HAP-1 (cell line): Measurements from ENCODE around the gene IDH3B.
A peak's percentile ranks its signal among the peaks of the same experiment; 100 is the strongest.
"Not testable (repeated sequence)": the region's sequence is repeated elsewhere in the genome, so short reads cannot be mapped to it uniquely, and the experiment has no call there.

Experiments used
- DNase-seq, 2 experiments: peaks; one replicate each; pipeline ENCODE4 v3.0.0-alpha.2; 2016 to 2020; ENCODE audit warnings: low spot score in 2 of 2
- H3K27me3 ChIP-seq: fragments of 250-450 bp; sonication (Bioruptor Pico); 2 replicates; pipeline ENCODE4 v1.5.1; 2020; ENCODE audit warnings: low read depth, mild to moderate bottlenecking, moderate library complexity
- H3K36me3 ChIP-seq: fragments of 250-450 bp; sonication (Bioruptor Pico); replicated peaks from 2 replicates; pipeline ENCODE4 v1.5.1; 2020; ENCODE audit warnings: mild to moderate bottlenecking
- H3K4me1 ChIP-seq: fragments of 250-450 bp; sonication (Bioruptor Pico); 2 replicates; pipeline ENCODE4 v1.5.1; 2020; ENCODE audit warnings: mild to moderate bottlenecking
- H3K4me3 ChIP-seq: fragments of 250-450 bp; sonication (Bioruptor Pico); 2 replicates; pipeline ENCODE4 v1.5.1; 2020; ENCODE audit warnings: mild to moderate bottlenecking, moderate library complexity
- H3K9me3 ChIP-seq: fragments of 250-450 bp; sonication (Bioruptor Pico); 2 replicates; pipeline ENCODE4 v1.5.1; 2020; ENCODE audit warnings: mild to moderate bottlenecking, moderate library complexity
- in situ Hi-C: fragments of 300-500 bp; cut with MboI; formaldehyde crosslinking; loops from 3 replicates; pipeline ENCODE4 v1.14.3; 2020; ENCODE audit warnings: low sequenced_read_pairs, inconsistent platforms, mixed read lengths

IDH3B gene

DNA sequence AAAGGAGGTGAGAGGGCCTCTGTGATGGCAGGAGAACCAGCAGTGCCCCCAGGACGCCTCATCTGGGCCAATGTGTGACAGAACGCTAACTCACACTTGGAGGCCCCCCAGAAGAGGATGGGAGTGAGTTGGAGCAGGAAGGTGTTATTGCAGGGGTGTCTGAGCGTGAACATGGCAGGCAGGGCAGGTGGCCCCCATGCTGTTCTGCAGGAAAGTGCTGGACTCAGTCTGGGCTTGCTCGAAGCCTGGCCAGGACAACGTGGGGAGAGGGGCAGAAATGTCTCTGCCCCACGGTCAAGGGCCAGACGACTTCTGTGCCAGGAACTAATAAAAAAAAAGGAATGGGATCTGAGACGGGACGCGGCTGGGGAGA lies 27.6 kb upstream of the IDH3B start:
- Histone ChIP-seq H3K4me3 (peak overlapping the region; percentile 27), H3K27me3 (0 out of 2 replicates have a peak, but pooled peaks cover 2% of the 10 kb centered on the region), H3K4me1 (peaks cover 5% of the 10 kb centered on the region; the same call in 1 of the 2 replicates), H3K36me3 (no peaks in the 10 kb centered on the region), H3K9me3 (no peaks in the 10 kb centered on the region)
- in situ Hi-C loops = no loop called here
- DNase-seq = no peak

DNA sequence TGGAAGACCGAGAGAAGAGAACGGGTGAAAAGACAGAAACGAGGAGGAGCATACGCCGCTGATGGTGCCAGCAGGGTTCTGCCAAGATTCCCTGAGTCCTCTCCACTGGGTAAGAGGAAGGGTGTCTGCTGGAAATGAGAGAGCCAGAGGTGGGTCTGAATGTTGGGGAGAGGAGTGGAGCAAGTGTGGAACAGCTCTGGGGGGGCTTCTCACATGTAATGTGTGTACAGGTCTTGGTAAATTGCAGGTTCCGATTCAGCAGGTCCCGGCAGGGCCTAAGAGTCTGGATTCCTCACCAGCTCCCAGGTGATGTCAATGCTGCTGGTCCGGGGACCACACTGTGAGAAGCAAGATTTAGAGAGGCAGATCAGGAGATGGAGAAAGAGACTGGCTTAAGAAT lies 27.1 kb upstream of the IDH3B start:
- DNase-seq = no peak
- Histone ChIP-seq H3K4me3 (no peak overlapping the region), H3K4me1 (peaks cover 5% of the 10 kb centered on the region; the same call in 1 of the 2 replicates), H3K36me3 (no peaks in the 10 kb centered on the region), H3K27me3 (peaks cover 2% of the 10 kb centered on the region; the same call in 1 of the 2 replicates), H3K9me3 (no peaks in the 10 kb centered on the region)
- in situ Hi-C loops = no loop called here

DNA sequence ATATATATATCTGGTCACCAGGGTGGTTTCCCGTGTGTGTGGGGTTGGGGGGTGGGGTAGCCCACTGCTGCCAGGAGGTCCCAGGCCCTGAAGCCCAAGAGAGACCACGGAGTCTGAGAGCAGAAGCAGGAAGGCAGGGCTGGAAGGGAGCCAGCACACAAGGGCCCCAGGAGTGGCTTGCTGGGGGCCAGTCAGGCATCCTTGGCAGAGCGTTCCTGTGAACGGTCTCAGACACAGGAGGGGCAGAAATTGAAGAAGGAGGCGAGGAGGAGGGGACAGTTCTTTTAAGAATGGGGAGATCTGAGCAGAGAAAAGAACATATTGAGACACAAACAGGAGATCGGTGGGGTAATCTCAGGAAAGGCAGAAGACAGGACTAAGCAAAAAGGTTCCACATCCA lies 26.7 kb upstream of the IDH3B start:
- in situ Hi-C loops = no loop called here
- peaks cover 2% of the 10 kb centered on the region; the same call in 1 of the 2 replicates for H3K27me3 ChIP-seq
- peaks cover 5% of the 10 kb centered on the region; the same call in 1 of the 2 replicates for H3K4me1 ChIP-seq

DNA sequence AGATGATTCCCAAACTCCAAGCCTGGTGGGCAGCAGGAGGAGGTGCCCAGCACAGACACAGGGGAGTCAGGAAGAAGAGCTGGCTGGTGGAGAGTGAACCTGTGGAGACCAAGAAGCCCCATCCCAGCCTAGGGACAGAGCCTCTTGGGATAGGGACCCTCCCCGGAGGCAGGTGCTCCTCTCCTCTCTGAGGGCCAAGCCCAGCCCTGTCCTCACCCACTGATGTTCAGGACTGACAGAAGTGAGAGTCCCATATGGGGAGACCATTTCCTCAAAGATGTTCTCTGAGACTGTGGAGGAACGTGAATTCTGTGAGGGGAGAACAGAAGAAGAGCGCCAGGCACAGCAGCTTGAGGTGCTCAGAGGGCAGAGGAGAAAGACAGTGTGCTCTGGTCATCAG lies 26.2 kb upstream of the IDH3B start:
- H3K4me1 ChIP-seq = peaks cover 5% of the 10 kb centered on the region; the same call in 1 of the 2 replicates
- H3K9me3 ChIP-seq = no peaks in the 10 kb centered on the region
- no peak for DNase-seq
- in situ Hi-C loops = no loop called here
- peaks cover 2% of the 10 kb centered on the region; the same call in 1 of the 2 replicates for H3K27me3 ChIP-seq
- H3K4me3 ChIP-seq = no peak overlapping the region
- H3K36me3 ChIP-seq = no peaks in the 10 kb centered on the region

More for the DNA sequence above, 26.7 kb upstream of the IDH3B start:
- Histone ChIP-seq H3K36me3 (no peaks in the 10 kb centered on the region), H3K4me3 (no peak overlapping the region), H3K9me3 (no peaks in the 10 kb centered on the region)
- no peak for DNase-seq

DNA sequence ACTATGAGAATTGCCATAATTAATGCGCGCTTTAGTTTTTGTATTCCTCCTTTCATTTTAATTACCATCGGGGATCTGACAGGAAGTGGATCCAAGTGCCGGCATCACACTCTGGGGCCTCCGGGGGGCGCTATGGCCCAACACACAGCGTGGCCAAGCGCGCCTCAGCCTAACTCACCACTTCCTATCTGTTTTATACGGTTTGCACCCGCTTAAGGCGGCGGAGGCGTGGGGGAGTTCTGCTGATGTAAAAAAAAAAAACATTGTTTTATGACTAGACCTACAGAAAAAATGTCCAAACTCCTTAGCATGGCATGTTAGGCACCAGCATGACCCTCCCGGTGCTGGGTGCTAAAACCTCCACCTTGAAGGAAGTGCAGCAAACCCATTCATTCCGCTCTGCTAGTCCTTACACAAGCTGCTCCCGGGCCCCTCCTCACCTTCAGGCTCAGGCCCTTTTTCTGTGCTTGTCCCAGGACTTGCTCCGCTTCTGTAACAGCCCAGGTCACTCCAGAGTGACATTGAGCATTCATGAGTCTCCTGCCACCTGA lies 24.1 kb upstream of the IDH3B start:
- Histone ChIP-seq H3K4me3 (no peak overlapping the region), H3K4me1 (peaks cover 5% of the 10 kb centered on the region; the same call in 1 of the 2 replicates), H3K36me3 (no peaks in the 10 kb centered on the region), H3K9me3 (no peaks in the 10 kb centered on the region), H3K27me3 (peaks cover 5% of the 10 kb centered on the region)
- in situ Hi-C loops = no loop called here
- peak; percentile 23 to 74 for DNase-seq

DNA sequence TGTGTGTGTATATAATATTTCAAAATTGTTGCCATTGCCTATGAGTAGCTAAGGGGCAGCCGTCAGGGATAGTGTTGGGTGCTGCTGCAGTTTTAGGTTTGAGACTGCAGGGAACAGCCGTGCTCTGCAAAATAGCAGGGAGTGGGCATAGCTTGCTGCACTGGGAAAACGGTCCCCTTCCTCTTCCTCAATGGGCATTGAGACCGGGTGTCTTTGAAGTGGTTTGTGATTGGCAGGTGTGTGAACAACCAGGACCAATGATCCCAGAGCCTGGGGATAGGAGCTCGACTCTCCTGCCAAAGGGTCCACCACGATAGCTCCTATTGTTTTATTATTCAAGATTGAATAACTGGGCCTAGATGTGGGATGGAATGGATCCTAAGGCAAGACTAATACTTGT lies 23.5 kb upstream of the IDH3B start:
- peaks cover 5% of the 10 kb centered on the region; the same call in 1 of the 2 replicates for H3K4me1 ChIP-seq
- H3K36me3 ChIP-seq = no peaks in the 10 kb centered on the region
- H3K27me3 ChIP-seq = peaks cover 6% of the 10 kb centered on the region
- no peak for DNase-seq
- no peak overlapping the region for H3K4me3 ChIP-seq
- in situ Hi-C loops = no loop called here
- no peaks in the 10 kb centered on the region for H3K9me3 ChIP-seq

DNA sequence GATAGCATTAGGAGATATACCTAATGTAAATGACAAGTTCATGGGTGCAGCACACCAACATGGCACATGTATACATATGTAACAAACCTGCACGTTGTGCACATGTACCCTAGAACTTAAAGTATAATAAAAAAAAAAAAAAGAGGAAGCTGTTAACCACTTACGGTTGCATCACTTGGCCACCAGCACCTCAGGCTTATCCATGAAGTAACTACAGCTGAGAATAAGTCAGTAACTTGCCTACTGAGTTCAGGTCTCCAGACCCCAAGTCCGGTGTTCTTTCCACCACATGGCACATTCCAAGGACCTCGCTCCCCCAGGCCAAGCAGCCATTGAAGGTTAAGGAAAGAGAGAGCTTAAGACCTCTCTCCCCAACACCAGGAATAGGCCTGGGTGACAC lies 20.8 kb upstream of the IDH3B start:
- H3K9me3 ChIP-seq, in situ Hi-C loops, H3K4me3 ChIP-seq, DNase-seq, H3K27me3 ChIP-seq, H3K36me3 ChIP-seq, H3K4me1 ChIP-seq: not testable (repeated sequence)

DNA sequence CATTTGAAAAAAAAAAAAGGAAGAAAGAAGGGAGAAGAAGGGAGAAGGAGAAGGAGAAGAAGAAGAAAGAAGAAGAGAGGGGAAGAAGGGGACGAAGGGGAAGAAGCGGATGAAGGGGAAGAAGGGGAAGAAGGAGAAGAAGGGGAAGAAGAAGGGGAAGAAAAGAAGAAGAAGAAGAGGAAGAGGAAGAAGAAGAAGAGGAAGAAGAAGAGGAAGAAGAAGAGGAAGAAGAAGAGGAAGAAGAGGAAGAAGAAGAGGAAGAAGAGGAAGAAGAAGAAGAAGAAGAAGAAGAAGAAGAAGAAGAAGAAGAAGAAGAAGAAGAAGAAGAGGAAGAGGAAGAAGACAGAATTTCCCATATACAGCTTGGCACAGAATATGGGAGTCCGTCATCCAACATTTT lies 18.0 kb upstream of the IDH3B start:
- in situ Hi-C loops, DNase-seq, H3K36me3 ChIP-seq: not testable (repeated sequence)

DNA sequence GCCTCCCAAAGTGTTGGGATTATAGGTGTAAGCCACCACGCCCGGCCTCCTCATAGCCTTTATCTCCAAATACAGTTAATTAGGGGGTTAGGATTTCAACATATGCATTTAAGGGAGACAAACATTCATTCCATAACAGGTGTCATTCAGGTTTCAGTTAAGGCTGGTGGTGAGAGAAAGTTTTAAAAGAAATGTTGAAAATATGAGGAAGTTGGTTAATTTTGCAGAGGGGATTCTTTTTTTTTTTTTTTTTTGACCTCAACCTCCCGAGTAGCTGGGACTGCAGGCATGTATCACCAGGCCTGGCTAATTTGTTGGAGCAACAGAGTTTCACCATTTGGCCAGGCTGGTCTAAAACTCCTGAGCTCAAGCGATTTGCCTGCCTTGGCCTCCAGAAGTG lies 16.0 kb upstream of the IDH3B start:
- Histone ChIP-seq H3K27me3 (peaks cover 8% of the 10 kb centered on the region; the same call in 1 of the 2 replicates), H3K36me3 (no peaks in the 10 kb centered on the region), H3K4me1 (no peaks in the 10 kb centered on the region), H3K9me3 (no peaks in the 10 kb centered on the region), H3K4me3 (no peak overlapping the region)
- no peak for DNase-seq
- in situ Hi-C loops = no loop called here

More for the DNA sequence above, 18.0 kb upstream of the IDH3B start:
- H3K4me1 ChIP-seq, H3K9me3 ChIP-seq, H3K4me3 ChIP-seq, H3K27me3 ChIP-seq: not testable (repeated sequence)

DNA sequence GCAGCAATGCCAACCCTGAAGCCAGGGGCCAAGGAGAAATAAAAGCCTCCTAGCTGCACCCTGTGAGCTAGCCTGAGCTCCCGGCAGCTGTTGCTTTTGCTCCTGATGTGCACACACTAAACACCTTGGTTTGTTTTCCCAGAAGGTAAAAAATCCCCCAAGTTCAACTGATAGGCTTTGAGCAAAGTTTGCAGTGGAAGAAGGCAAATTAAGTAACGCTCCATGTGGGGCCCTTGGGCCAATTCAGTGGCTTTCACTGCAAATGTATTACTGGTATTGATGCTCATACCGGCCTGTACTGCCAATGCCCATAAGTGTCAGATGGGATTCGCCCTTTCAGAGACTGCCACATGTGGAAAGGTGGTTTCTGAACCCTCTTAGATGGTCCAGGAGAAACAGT lies 9.4 kb upstream of the IDH3B start:
- in situ Hi-C loops = no loop called here
- Histone ChIP-seq H3K36me3 (no peaks in the 10 kb centered on the region), H3K4me3 (no peak overlapping the region), H3K27me3 (no peaks in the 10 kb centered on the region; the same call in 1 of the 2 replicates), H3K4me1 (no peaks in the 10 kb centered on the region), H3K9me3 (no peaks in the 10 kb centered on the region)
- DNase-seq = no peak

DNA sequence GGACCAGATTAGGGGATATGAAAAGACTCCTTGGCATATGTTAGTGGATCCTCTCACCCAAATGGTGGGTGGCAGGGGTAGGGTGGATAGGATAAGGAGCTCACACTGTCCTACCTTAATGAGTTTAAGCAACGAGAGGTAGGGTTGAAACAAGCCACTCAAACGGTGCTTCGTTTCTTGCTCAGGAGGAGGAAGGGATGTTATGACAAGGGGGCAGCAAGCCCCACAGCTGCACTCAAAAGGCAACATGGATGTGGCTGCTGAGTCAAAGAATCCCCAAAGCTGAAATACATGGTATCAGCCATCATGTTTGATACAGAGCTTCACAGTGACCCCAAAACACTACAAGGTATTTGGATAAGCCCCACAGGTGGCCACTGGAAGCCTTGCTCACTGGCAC lies 8.4 kb upstream of the IDH3B start:
- Histone ChIP-seq H3K4me3 (no peak overlapping the region), H3K36me3 (no peaks in the 10 kb centered on the region), H3K27me3 (peaks cover 3% of the 10 kb centered on the region; the same call in 1 of the 2 replicates), H3K4me1 (no peaks in the 10 kb centered on the region), H3K9me3 (no peaks in the 10 kb centered on the region)
- DNase-seq = no peak
- in situ Hi-C loops = no loop called here

DNA sequence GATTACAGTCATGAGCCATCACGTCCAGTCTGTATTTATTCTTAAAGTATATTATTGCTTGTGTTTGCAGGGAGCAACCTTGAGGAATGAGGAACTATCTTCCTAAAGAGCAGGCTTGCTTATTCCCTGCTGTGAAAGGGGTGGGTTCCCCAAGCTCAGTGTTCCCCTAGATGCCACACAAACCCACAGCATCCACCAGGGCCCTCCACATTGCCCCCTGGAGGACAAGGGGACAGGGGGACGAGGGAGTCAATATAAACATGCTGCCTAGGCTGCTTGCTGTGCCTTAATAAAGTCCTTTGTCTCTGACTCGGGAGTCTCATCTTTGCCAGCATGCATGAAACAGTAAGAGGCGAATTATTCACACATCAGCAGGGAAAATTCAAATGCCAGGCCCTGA lies 8.0 kb upstream of the IDH3B start:
- Histone ChIP-seq H3K27me3 (peaks cover 3% of the 10 kb centered on the region; the same call in 1 of the 2 replicates), H3K4me1 (no peaks in the 10 kb centered on the region), H3K4me3 (no peak overlapping the region), H3K36me3 (no peaks in the 10 kb centered on the region), H3K9me3 (no peaks in the 10 kb centered on the region)
- in situ Hi-C loops = no loop called here
- peak in 1 of 2 experiments; percentile 27 for DNase-seq

DNA sequence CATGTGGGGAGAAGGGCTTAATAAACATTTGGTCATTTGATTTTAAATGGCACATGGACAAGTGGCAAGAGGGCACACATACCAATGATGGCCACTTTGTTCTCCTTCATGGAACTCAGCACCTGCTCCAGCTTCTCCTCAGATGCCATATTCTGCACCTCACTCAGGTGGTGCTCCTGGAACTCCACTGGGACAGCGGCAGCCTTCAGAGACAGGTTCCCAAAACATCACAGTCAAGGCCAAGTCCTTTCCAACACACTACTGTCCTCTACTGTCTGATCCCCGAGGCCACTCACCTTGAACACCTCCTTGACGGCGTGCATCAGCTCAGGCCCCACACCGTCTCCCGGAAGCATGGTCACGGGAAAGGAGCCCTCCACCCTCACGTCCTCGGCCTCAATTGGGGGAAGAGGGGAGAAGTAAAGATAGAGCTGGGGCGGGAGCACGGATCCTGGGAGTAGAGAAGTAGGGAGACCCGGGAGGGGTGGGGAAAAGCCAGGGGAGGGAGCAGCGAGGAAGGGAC lies 591 bp downstream of the IDH3B start:
- Histone ChIP-seq H3K9me3 (no peaks in the 10 kb centered on the region), H3K27me3 (0 out of 2 replicates have a peak, but pooled peaks cover 3% of the 10 kb centered on the region), H3K36me3 (peaks cover 36% of the 10 kb centered on the region), H3K4me3 (peak overlapping the region; percentile 82), H3K4me1 (peaks cover 10% of the 10 kb centered on the region)
- no peak for DNase-seq
- in situ Hi-C loops = no loop called here

DNA sequence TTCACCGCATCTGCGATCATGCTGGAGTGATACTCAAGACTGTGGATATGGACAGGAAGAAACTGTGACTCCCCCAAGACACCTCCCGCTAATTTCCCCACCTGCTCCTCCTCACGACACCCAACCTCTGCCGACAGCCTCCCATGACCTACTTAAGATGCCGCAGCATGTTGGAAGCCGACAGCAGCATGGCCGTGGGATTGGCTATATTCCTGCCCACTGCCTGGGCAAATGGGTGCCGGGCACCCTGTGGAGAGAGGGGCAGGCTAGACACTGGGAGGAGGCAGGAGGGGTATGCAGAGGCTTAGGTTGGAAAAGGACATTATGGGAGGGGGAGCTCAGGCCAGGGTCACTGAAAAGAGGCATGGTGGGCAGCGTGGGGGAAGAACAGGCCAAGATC lies 4.5 kb downstream of the IDH3B start:
- in situ Hi-C loops = no loop called here
- no peaks in the 10 kb centered on the region for H3K9me3 ChIP-seq
- H3K4me3 ChIP-seq = no peak overlapping the region
- DNase-seq = peak in 1 of 2 experiments; percentile 15
- peaks cover 75% of the 10 kb centered on the region for H3K36me3 ChIP-seq
- H3K4me1 ChIP-seq = peaks cover 11% of the 10 kb centered on the region
- no peaks in the 10 kb centered on the region for H3K27me3 ChIP-seq
